IMR-90 (cell line): ENCODE data around the gene KDM4B. TPM values are rescaled to one million over a fixed set of nuclear protein-coding genes. Genes with fewer than 3 reads are reported as not detected.

Source experiments
- ATAC-seq: fragments of 200-7000 bp; cut with Tn5 transposase; 2 replicates; pipeline ENCODE4 v1.9.1; 2020; ENCODE audit warnings: low read depth, mild to moderate bottlenecking, moderate library complexity
- BruUV-seq: library from RNA; stranded (reverse); fragments of 400-500 nt; replicated peaks from 2 replicates; lab custom pipeline; 2021; lab: Mats Ljungman, UMichigan
- CTCF ChIA-PET: fragments of 300-600 bp; formaldehyde crosslinking; extraction: SDS; loops from one replicate; lab custom pipeline; 2021; ENCODE audit warnings: antibody characterized with exemption; lab: Yijun Ruan, JAX
- POLR2A ChIA-PET: fragments of 300-600 bp; sonication (Branson Sonifier 250); formaldehyde crosslinking; loops from one replicate; lab custom pipeline; 2022; ENCODE audit warnings: antibody characterized with exemption; ENCODE audit not compliant: unreplicated experiment; lab: Charles Lee
- DNase-seq: peaks from one replicate; pipeline ENCODE4 v3.0.0; 2013
- H2AFZ ChIP-seq: replicated peaks from 2 replicates; pipeline ENCODE3; 2013; ENCODE audit warnings: low read length, mild to moderate bottlenecking; ENCODE audit not compliant: poor library complexity
- H2AK5ac ChIP-seq: 2 replicates; pipeline ENCODE4 v1.6.1; 2013; ENCODE audit warnings: low read depth, low read length, inconsistent platforms
- H2AK9ac ChIP-seq: replicated peaks from 2 replicates; pipeline ENCODE3; 2013; ENCODE audit warnings: mild to moderate bottlenecking, low read depth, low read length, moderate library complexity; ENCODE audit not compliant: poor library complexity
- H2BK120ac ChIP-seq: 2 replicates; pipeline ENCODE4 v1.6.1; 2013; ENCODE audit warnings: low read depth, low read length, inconsistent platforms
- H2BK15ac ChIP-seq: 3 replicates; pipeline ENCODE4 v1.6.1; 2013; ENCODE audit warnings: low read depth, low read length, inconsistent platforms
- H2BK20ac ChIP-seq: 2 replicates; pipeline ENCODE4 v1.6.1; 2013; ENCODE audit warnings: low read depth, mild to moderate bottlenecking, inconsistent platforms, low read length, moderate library complexity
- H2BK5ac ChIP-seq: 2 replicates; pipeline ENCODE4 v1.6.1; 2013; ENCODE audit warnings: mild to moderate bottlenecking, low read depth, low read length, inconsistent platforms; ENCODE audit not compliant: poor library complexity, severe bottlenecking
- H3K14ac ChIP-seq: replicated peaks from 2 replicates; pipeline ENCODE4 v1.6.1; 2013; ENCODE audit warnings: low read depth, low read length, inconsistent platforms
- H3K18ac ChIP-seq: 2 replicates; pipeline ENCODE4 v1.6.1; 2013; ENCODE audit warnings: low read depth, low read length, control low read depth
- H3K23ac ChIP-seq: 2 replicates; pipeline ENCODE4 v1.6.1; 2013; ENCODE audit warnings: low read depth, low read length, inconsistent platforms
- H3K27ac ChIP-seq: 2 replicates; pipeline ENCODE4 v1.5.1; 2013; ENCODE audit warnings: mild to moderate bottlenecking, control low read depth, low read length; ENCODE audit not compliant: insufficient read depth
- H3K27me3 ChIP-seq: 2 replicates; pipeline ENCODE4 v1.6.1; 2013; ENCODE audit warnings: low read length; ENCODE audit not compliant: control insufficient read depth, insufficient read depth
- H3K36me3 ChIP-seq: 2 replicates; pipeline ENCODE4 v1.6.1; 2013; ENCODE audit warnings: low read length, mixed read lengths; ENCODE audit not compliant: control insufficient read depth, insufficient read depth
- H3K4ac ChIP-seq: 2 replicates; pipeline ENCODE4 v1.6.1; 2013; ENCODE audit warnings: low read depth, low read length, inconsistent platforms
- H3K4me1 ChIP-seq: 2 replicates; pipeline ENCODE4 v1.6.1; 2013; ENCODE audit warnings: low read length, mixed read lengths; ENCODE audit not compliant: control insufficient read depth, insufficient read depth
- H3K4me2 ChIP-seq: 2 replicates; pipeline ENCODE4 v1.6.1; 2013; ENCODE audit warnings: low read depth, mild to moderate bottlenecking, control low read depth, low read length, moderate library complexity
- H3K4me3 ChIP-seq: 2 replicates; pipeline ENCODE4 v1.5.1; 2013; ENCODE audit warnings: low read depth, mild to moderate bottlenecking, control low read depth, low read length, moderate library complexity; ENCODE audit not compliant: insufficient read depth
- H3K56ac ChIP-seq: 2 replicates; pipeline ENCODE4 v1.6.1; 2013; ENCODE audit warnings: low read length, inconsistent platforms; ENCODE audit not compliant: insufficient read depth; ENCODE audit errors: extremely low read depth
- H3K79me1 ChIP-seq, 2 experiments: 2 replicates each; pipeline ENCODE4 v1.6.1; 2013; ENCODE audit warnings: low read length in 2 of 2, inconsistent platforms in 1 of 2, low read depth in 1 of 2
- H3K9ac ChIP-seq: 2 replicates; pipeline ENCODE4 v1.6.1; 2013; ENCODE audit warnings: low read depth, low read length, control low read depth
- H3K9me1 ChIP-seq: 2 replicates; pipeline ENCODE4 v1.6.1; 2013; ENCODE audit warnings: low read length, inconsistent platforms; ENCODE audit not compliant: insufficient read depth
- H3K9me3 ChIP-seq: 2 replicates; pipeline ENCODE4 v1.6.1; 2013; ENCODE audit warnings: low read length; ENCODE audit not compliant: control insufficient read depth, insufficient read depth
- H4K20me1 ChIP-seq: 2 replicates; pipeline ENCODE4 v1.6.1; 2013; ENCODE audit warnings: low read length, inconsistent platforms; ENCODE audit not compliant: insufficient read depth
- H4K5ac ChIP-seq: 2 replicates; pipeline ENCODE4 v1.6.1; 2013; ENCODE audit warnings: mild to moderate bottlenecking, low read depth, low read length, control low read depth
- H4K8ac ChIP-seq, 2 experiments: 2 replicates each; pipeline ENCODE4 v1.6.1; 2013; ENCODE audit warnings: low read depth in 2 of 2, low read length in 2 of 2, control low read depth in 1 of 2, inconsistent platforms in 1 of 2
- H4K91ac ChIP-seq: 2 replicates; pipeline ENCODE4 v1.6.1; 2013; ENCODE audit warnings: low read depth, low read length, inconsistent platforms; ENCODE audit not compliant: insufficient read depth
- BHLHE40 ChIP-seq: fragments of 150-350 bp; IDR thresholded peaks from 2 replicates; pipeline ENCODE4 v1.6.1; 2016; ENCODE audit warnings: mild to moderate bottlenecking, low read depth, low read length
- CEBPB ChIP-seq: IDR thresholded peaks from 2 replicates; pipeline ENCODE4 v1.6.1; 2012; ENCODE audit warnings: low read depth, low read length, improper control_type of control experiment
- CHD1 ChIP-seq: IDR thresholded peaks from 2 replicates; pipeline ENCODE4 v1.6.1; 2012; ENCODE audit warnings: low read depth, low read length, improper control_type of control experiment
- CTCF ChIP-seq: conservative IDR thresholded peaks from 2 replicates; pipeline ENCODE4 v1.5.1; 2012; ENCODE audit warnings: mild to moderate bottlenecking, low read depth, low read length, improper control_type of control experiment
- ELK1 ChIP-seq: fragments of 150-350 bp; IDR thresholded peaks from 2 replicates; pipeline ENCODE4 v1.6.1; 2016; ENCODE audit warnings: low read depth, mild to moderate bottlenecking, low read length, moderate library complexity, borderline replicate concordance
- FOS ChIP-seq: fragments of 150-350 bp; IDR thresholded peaks from 2 replicates; pipeline ENCODE4 v1.6.1; 2016; ENCODE audit warnings: low read depth, low read length
- MAFK ChIP-seq: IDR thresholded peaks from 2 replicates; pipeline ENCODE4 v1.6.1; 2012; ENCODE audit warnings: low read depth, low read length, improper control_type of control experiment
- MAZ ChIP-seq: IDR thresholded peaks from 2 replicates; pipeline ENCODE4 v1.6.1; 2012; ENCODE audit warnings: low read depth, mild to moderate bottlenecking, low read length, improper control_type of control experiment, moderate library complexity, borderline replicate concordance
- MXI1 ChIP-seq: IDR thresholded peaks from 2 replicates; pipeline ENCODE4 v1.6.1; 2012; ENCODE audit warnings: low read depth, mild to moderate bottlenecking, low read length, moderate library complexity, borderline replicate concordance
- NFE2L2 ChIP-seq: fragments of 150-350 bp; IDR thresholded peaks from 2 replicates; pipeline ENCODE4 v1.6.1; 2016; ENCODE audit warnings: low read depth, mild to moderate bottlenecking, low read length
- POLR2A ChIP-seq: IDR thresholded peaks from 2 replicates; pipeline ENCODE4 v1.6.1; 2012; ENCODE audit warnings: mild to moderate bottlenecking, low read depth, low read length
- RAD21 ChIP-seq: IDR thresholded peaks from 2 replicates; pipeline ENCODE4 v1.6.1; 2012; ENCODE audit warnings: low read length, improper control_type of control experiment
- RCOR1 ChIP-seq: IDR thresholded peaks from 2 replicates; pipeline ENCODE4 v1.6.1; 2012; ENCODE audit warnings: mild to moderate bottlenecking, low read length, improper control_type of control experiment; ENCODE audit not compliant: insufficient replicate concordance
- RFX5 ChIP-seq: IDR thresholded peaks from 2 replicates; pipeline ENCODE4 v1.8.0; 2012; ENCODE audit warnings: low read depth, mild to moderate bottlenecking, low read length, moderate library complexity
- SMC3 ChIP-seq: fragments of 150-350 bp; IDR thresholded peaks from 2 replicates; pipeline ENCODE4 v1.6.1; 2016; ENCODE audit warnings: low read depth, mild to moderate bottlenecking, antibody characterized with exemption, low read length, moderate library complexity
- USF2 ChIP-seq: fragments of 150-350 bp; IDR thresholded peaks from 2 replicates; pipeline ENCODE4 v1.6.1; 2017; ENCODE audit warnings: mild to moderate bottlenecking, antibody characterized with exemption, low read length, low read depth
- WGBS, 2 experiments: methylation state at CpG; one replicate each; pipeline versions ENCODE4 v1.1.5 to v1.1.7; 2013; ENCODE audit warnings: missing lambda C conversion rate in 2 of 2; ENCODE audit not compliant: insufficient read length in 1 of 2; ENCODE audit errors: extremely low coverage in 2 of 2; 5-methylcytosine and 5-hydroxymethylcytosine counted together
- dilution Hi-C: fragments of 300-500 bp; cut with HindIII; formaldehyde crosslinking; loops from one replicate; pipeline ENCODE4 v1.14.3; 2018; ENCODE audit warnings: low sequenced_read_pairs; ENCODE audit not compliant: unreplicated experiment
- in situ Hi-C: fragments of 300-500 bp; cut with MboI; formaldehyde crosslinking; loops from 3 replicates; pipeline ENCODE4 v1.14.3; 2019; ENCODE audit warnings: low sequenced_read_pairs, inconsistent platforms, mixed read lengths
- intact Hi-C: fragments of 100-400 bp; cut with micrococcal nuclease; formaldehyde crosslinking; loops from 2 replicates; pipeline ENCODE4 v1.10.0; 2022
- polyA plus RNA-seq, 3 experiments: library from polyadenylated mRNA; depleted of rRNA; stranded (reverse); fragments of >200 nt; gene quantifications; 2 replicates each; pipeline ENCODE4 v1.2.3, GENCODE V29; 2012; ENCODE audit warnings: low replicate concordance in 1 of 3
- total RNA-seq: library from RNA; depleted of rRNA; stranded (reverse); fragments of >200 nt; gene quantifications from 2 replicates; pipeline ENCODE4 v1.2.3, GENCODE V29; 2012

Gene KDM4B
- total and polyA plus RNA-seq, 2 of the 4 experiments (the other 2 are of a cell fraction) = 5.0 to 17.9 TPM

GRCh38 chr19:5040544-5041167 is 71.7 kb downstream of the KDM4B start:
- no peak overlapping the region for H4K5ac ChIP-seq
- 98% methylated on average over 12 of the region's 28 CpGs; no CpG with 5 or more reads in 1 of the 2 experiments for WGBS, 2 experiments
- intact Hi-C loops = no loop called here

More at GRCh38 chr19:5040544-5041167, 71.7 kb downstream of the KDM4B start:
- Histone ChIP-seq H2BK5ac (no peak overlapping the region), H2BK15ac (no peak overlapping the region), H2AFZ (no peak overlapping the region), H3K79me1 (peaks cover 11 to 64% of the 10 kb centered on the region in 2 experiments), H3K27ac (no peak overlapping the region), H3K18ac (no peak overlapping the region), H3K9me1 (no peaks in the 10 kb centered on the region), H3K4me3 (no peak overlapping the region), H3K9me3 (no peaks in the 10 kb centered on the region), H2AK9ac (peak overlapping the region; percentile 8), H4K8ac (no peak overlapping the region), H3K14ac (no peak overlapping the region), H2BK20ac (no peak overlapping the region), H4K91ac (no peak overlapping the region), H3K56ac (no peak overlapping the region), H2AK5ac (no peak overlapping the region), H3K4me2 (no peak overlapping the region), H2BK120ac (no peak overlapping the region), H3K4me1 (peaks cover 11% of the 10 kb centered on the region; the same call in 1 of the 2 replicates), H3K27me3 (no peaks in the 10 kb centered on the region), H3K4ac (no peak overlapping the region), H4K20me1 (peaks cover 60% of the 10 kb centered on the region), H3K23ac (no peak overlapping the region), H3K9ac (no peak overlapping the region), H3K36me3 (peaks cover 45% of the 10 kb centered on the region)
- POLR2A ChIA-PET = no interaction called here
- dilution Hi-C loops (no loop called here), in situ Hi-C loops (no loop called here)
- DNase-seq (no peak), ATAC-seq (no peak)
- TF ChIP-seq POLR2A (no peak), RAD21 (no peak), MXI1 (no peak), FOS (no peak), RFX5 (no peak), MAZ (no peak), RCOR1 (no peak), CHD1 (no peak), ELK1 (no peak), NFE2L2 (no peak), BHLHE40 (no peak), MAFK (no peak), USF2 (no peak), SMC3 (no peak), CTCF (no peak), CEBPB (no peak)
- BruUV-seq = no TSS peak
- CTCF ChIA-PET = no interaction called here
